Tibial nerve (tissue), 4 donors: Measurements from ENCODE around the gene CAMK2D.

Experiments used
- CTCF ChIP-seq, 5 experiments: fragments of 200-600 bp in 3 of 5; fragments of 450-650 bp in 2 of 5; sonication (generic) in 3 of 5; IDR thresholded peaks; one replicate each; pipeline ENCODE4 v1.5.1; 2016 to 2019; ENCODE audit warnings: antibody characterized with exemption in 5 of 5, mild to moderate bottlenecking in 3 of 5, moderate library complexity in 2 of 5
- EP300 ChIP-seq, 2 donors: sonication (generic); formaldehyde crosslinking; IDR thresholded peaks; one replicate each; pipeline ENCODE4 v1.6.1; 2017; ENCODE audit warnings: antibody characterized with exemption in 2 of 2, mild to moderate bottlenecking in 1 of 2
- POLR2A ChIP-seq, 2 donors: fragments of 450-650 bp; IDR thresholded peaks; one replicate each; pipeline ENCODE4 v1.6.1; 2017; ENCODE audit warnings: antibody characterized with exemption in 2 of 2, mild to moderate bottlenecking in 2 of 2, moderate library complexity in 2 of 2

GRCh38 chr4:113603911-113604310 lies 157.6 kb downstream of the CAMK2D start:
- TF ChIP-seq CTCF (IDR thresholded peaks at IDR 0.05) (no peak), POLR2A (IDR thresholded peaks at IDR 0.05) (no peak), EP300 (IDR thresholded peaks at IDR 0.05) (no peak)
